ENCODE measurements around the gene TMPRSS4. TPM values are rescaled to one million over a fixed set of nuclear protein-coding genes. Genes with fewer than 3 reads are reported as not detected.

Gene TMPRSS4
- total RNA-seq, 1 donor from 2014 or later = not detected

DNA sequence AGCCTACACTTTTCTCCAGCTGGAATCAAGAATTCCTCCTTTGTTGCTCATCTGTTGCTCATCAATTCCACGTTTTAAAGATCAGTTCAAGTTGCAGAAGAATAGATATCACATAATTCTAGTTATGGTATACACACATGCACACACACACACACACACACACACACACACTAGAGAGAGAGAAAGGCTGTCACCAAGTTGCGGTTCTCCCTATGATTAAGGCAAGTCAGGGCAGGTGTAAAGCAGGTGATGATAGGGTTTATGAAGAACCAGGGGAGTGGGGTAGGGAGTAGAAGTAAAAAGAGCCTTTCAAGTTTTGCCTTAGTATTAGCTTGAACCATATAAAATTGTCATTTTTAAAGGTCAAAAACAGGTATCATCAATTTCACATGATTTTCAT lies 31.7 kb upstream of the TMPRSS4 start:
- Histone ChIP-seq H3K27ac (ENCODE audit: low read depth, low read length) (no peak overlapping the region), H3K27me3 (ENCODE audit: insufficient read depth, low read length) (peaks cover 13% of the 10 kb centered on the region), H3K9me3 (ENCODE audit: insufficient read depth, low read depth, low read length) (no peaks in the 10 kb centered on the region), H4K20me1 (ENCODE audit: insufficient read depth, low read length) (no peaks in the 10 kb centered on the region), H3K4me1 (ENCODE audit: insufficient read depth, low read length) (no peaks in the 10 kb centered on the region), H2AFZ (ENCODE audit: low read depth, low read length) (no peak overlapping the region), H3K9ac (ENCODE audit: low read length) (no peak overlapping the region), H3K4me2 (ENCODE audit: low read length) (no peak overlapping the region), H3K79me2 (ENCODE audit: insufficient read depth, low read length) (no peaks in the 10 kb centered on the region), H3K36me3 (ENCODE audit: insufficient read depth, low read length) (no peaks in the 10 kb centered on the region), H3K4me3 (ENCODE audit: insufficient read depth, low read depth, low read length) (no peak overlapping the region)
- peaks cover 29% of the 10 kb centered on the region for H3K27me3 Mint-ChIP-seq (ENCODE audit: low read depth, unreplicated experiment)
- no peaks in the 10 kb centered on the region for H3K36me3 Mint-ChIP-seq (ENCODE audit: low read depth, unreplicated experiment)
- TF ChIP-seq EZH2 (IDR thresholded peaks at IDR 0.05; ENCODE audit: insufficient read depth, low read length) (no peak), CTCF (IDR thresholded peaks at IDR 0.05; ENCODE audit: insufficient read depth, low read depth, low read length) (no peak)
- no peak overlapping the region for H3K4me3 Mint-ChIP-seq (ENCODE audit: unreplicated experiment)
- H3K27ac Mint-ChIP-seq (ENCODE audit: unreplicated experiment) = no peak overlapping the region
- no peaks in the 10 kb centered on the region for H3K9me3 Mint-ChIP-seq (ENCODE audit: unreplicated experiment)
- DNase-seq (ENCODE audit: low read depth) = no peak
- FAIRE-seq = no peak
- no peaks in the 10 kb centered on the region for H3K4me1 Mint-ChIP-seq (ENCODE audit: low read depth, unreplicated experiment)

DNA sequence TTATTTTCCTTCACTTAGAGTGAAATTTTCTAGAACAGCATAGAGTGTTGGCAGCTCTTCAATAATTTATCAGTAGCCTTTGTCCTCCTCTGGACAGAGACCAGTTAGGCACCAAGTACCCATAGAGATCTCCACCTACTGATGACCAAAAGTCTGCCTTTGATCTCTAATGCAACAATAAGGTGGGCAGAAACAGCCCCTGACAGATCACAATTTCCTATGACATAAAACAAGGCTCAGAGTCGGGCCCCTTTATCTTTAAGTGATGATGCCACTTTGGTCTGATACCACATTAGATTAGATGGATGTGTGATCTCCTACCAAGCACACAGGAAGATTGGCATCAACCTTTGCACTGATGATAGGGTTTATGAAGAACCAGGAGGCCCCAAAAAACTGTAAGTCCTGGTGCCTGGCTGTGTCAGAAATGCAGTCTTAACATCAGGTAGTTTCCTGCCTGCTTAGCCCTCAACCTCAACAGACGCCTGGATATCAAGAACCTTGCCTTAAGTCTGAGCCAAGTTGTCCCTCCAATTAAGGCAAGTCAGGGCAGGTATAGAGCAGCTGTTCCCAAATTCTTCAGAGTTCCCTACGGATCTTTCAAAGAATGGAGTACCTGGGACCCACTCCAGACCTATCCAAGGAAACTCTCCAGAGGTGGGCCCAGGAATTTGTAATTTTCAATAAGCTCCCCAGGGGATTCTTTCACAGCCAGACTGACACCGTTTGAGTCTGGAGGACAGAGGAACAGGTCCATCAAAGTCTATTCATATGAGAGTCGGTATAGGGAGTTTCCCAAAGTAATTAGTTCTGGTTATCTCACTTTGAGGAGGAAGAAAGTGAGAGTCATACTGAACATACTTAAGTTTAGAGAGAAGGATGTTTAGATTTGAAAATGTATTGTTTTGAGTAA lies 30.6 kb upstream of the TMPRSS4 start:
- Histone ChIP-seq H3K9ac (ENCODE audit: low read length) (no peak overlapping the region), H3K27ac (ENCODE audit: low read depth, low read length) (no peak overlapping the region), H3K4me2 (ENCODE audit: low read length) (no peak overlapping the region), H3K4me1 (ENCODE audit: insufficient read depth, low read length) (no peaks in the 10 kb centered on the region), H3K4me3 (ENCODE audit: insufficient read depth, low read depth, low read length) (no peak overlapping the region), H3K9me3 (ENCODE audit: insufficient read depth, low read depth, low read length) (no peaks in the 10 kb centered on the region), H4K20me1 (ENCODE audit: insufficient read depth, low read length) (no peaks in the 10 kb centered on the region), H3K36me3 (ENCODE audit: insufficient read depth, low read length) (no peaks in the 10 kb centered on the region), H3K27me3 (ENCODE audit: insufficient read depth, low read length) (peaks cover 13% of the 10 kb centered on the region), H3K79me2 (ENCODE audit: insufficient read depth, low read length) (no peaks in the 10 kb centered on the region), H2AFZ (ENCODE audit: low read depth, low read length) (no peak overlapping the region)
- Mint-ChIP-seq H3K27me3 (ENCODE audit: low read depth, unreplicated experiment) (peaks cover 39% of the 10 kb centered on the region), H3K4me1 (ENCODE audit: low read depth, unreplicated experiment) (no peaks in the 10 kb centered on the region), H3K36me3 (ENCODE audit: low read depth, unreplicated experiment) (no peaks in the 10 kb centered on the region), H3K4me3 (ENCODE audit: unreplicated experiment) (no peak overlapping the region), H3K9me3 (ENCODE audit: unreplicated experiment) (no peaks in the 10 kb centered on the region), H3K27ac (ENCODE audit: unreplicated experiment) (no peak overlapping the region)
- no peak for TF ChIP-seq EZH2 (IDR thresholded peaks at IDR 0.05; ENCODE audit: insufficient read depth, low read length)
- TF ChIP-seq CTCF (IDR thresholded peaks at IDR 0.05; ENCODE audit: insufficient read depth, low read depth, low read length) = no peak
- FAIRE-seq = no peak
- no peak for DNase-seq (ENCODE audit: low read depth)

All from astrocyte (in vitro differentiated cells and primary cell).